Endothelial cell (in vitro differentiated cells): ENCODE data around the gene PCDHB16. TPM values are rescaled to one million over a fixed set of nuclear protein-coding genes. Genes with fewer than 3 reads are reported as not detected.
"Not testable (repeated sequence)": the region's sequence is repeated elsewhere in the genome, so short reads cannot be mapped to it uniquely, and the experiment has no call there.

Source experiments
- DNase-seq: peaks from one replicate; pipeline ENCODE4 v3.0.0; 2021; ENCODE audit warnings: low spot score
- H3K27ac Mint-ChIP-seq: one replicate; pipeline ENCODE4 v1.8.0; 2021; ENCODE audit warnings: mixed read lengths, inconsistent platforms; ENCODE audit not compliant: unreplicated experiment
- H3K27me3 Mint-ChIP-seq: one replicate; pipeline ENCODE4 v1.8.0; 2021; ENCODE audit warnings: mild to moderate bottlenecking, moderate library complexity, mixed read lengths, inconsistent platforms; ENCODE audit not compliant: unreplicated experiment
- H3K36me3 Mint-ChIP-seq: one replicate; pipeline ENCODE4 v1.8.0; 2021; ENCODE audit warnings: mild to moderate bottlenecking, low read depth, mixed read lengths, inconsistent platforms; ENCODE audit not compliant: unreplicated experiment
- H3K4me1 Mint-ChIP-seq: one replicate; pipeline ENCODE4 v1.8.0; 2021; ENCODE audit warnings: mild to moderate bottlenecking, mixed read lengths, inconsistent platforms; ENCODE audit not compliant: unreplicated experiment
- H3K4me3 Mint-ChIP-seq: one replicate; pipeline ENCODE4 v1.8.0; 2021; ENCODE audit warnings: mild to moderate bottlenecking, mixed read lengths, inconsistent platforms; ENCODE audit not compliant: unreplicated experiment
- H3K9me3 Mint-ChIP-seq: one replicate; pipeline ENCODE4 v1.8.0; 2021; ENCODE audit warnings: mixed read lengths, inconsistent platforms; ENCODE audit not compliant: unreplicated experiment
- total RNA-seq: library from RNA; stranded (reverse); fragmentation: NEBNext Ultra II Directional; extraction: Animal tissue kit (Norgen Biotek cat#: 25700); gene quantifications from one replicate; pipeline ENCODE4 v1.2.1, GENCODE V29; 2021; ENCODE audit not compliant: unreplicated experiment
- TF ChIP-seq, protein P1 (sequence below): fragments of 200-600 bp; sonication (generic); IDR thresholded peaks from one replicate; pipeline ENCODE4 v1.5.0; 2021; ENCODE audit warnings: antibody characterized with exemption; ENCODE audit not compliant: unreplicated experiment

PCDHB16 gene
- total RNA-seq, 1 donor from 2014 or later = 10.9 TPM

DNA sequence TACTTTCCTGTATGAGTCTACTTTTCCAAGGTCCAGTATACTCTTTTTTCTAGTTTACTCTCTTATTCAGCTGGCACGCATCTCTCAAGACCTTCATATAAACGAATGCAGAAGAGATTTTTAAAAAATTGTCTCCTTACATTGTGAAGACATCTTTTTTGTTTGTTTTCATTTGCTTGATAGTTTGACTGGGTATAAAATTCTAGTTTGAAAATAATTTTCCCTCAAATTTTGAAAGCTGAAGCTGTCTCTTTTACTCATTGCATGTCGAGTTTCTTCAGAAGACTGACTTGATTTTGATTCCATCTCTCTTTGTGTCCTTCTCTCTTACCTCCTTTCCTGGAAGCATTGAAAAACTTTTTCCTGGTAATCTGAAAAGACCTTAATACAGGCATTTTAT, 14.2 kb downstream of the PCDHB16 start:
- peaks cover 10% of the 10 kb centered on the region for H3K4me1 Mint-ChIP-seq
- no peak for DNase-seq
- peaks cover 11% of the 10 kb centered on the region for H3K9me3 Mint-ChIP-seq
- peaks cover 11% of the 10 kb centered on the region for H3K27me3 Mint-ChIP-seq
- H3K27ac Mint-ChIP-seq = no peak overlapping the region
- H3K4me3 Mint-ChIP-seq = no peak overlapping the region
- TF ChIP-seq, protein P1, sequence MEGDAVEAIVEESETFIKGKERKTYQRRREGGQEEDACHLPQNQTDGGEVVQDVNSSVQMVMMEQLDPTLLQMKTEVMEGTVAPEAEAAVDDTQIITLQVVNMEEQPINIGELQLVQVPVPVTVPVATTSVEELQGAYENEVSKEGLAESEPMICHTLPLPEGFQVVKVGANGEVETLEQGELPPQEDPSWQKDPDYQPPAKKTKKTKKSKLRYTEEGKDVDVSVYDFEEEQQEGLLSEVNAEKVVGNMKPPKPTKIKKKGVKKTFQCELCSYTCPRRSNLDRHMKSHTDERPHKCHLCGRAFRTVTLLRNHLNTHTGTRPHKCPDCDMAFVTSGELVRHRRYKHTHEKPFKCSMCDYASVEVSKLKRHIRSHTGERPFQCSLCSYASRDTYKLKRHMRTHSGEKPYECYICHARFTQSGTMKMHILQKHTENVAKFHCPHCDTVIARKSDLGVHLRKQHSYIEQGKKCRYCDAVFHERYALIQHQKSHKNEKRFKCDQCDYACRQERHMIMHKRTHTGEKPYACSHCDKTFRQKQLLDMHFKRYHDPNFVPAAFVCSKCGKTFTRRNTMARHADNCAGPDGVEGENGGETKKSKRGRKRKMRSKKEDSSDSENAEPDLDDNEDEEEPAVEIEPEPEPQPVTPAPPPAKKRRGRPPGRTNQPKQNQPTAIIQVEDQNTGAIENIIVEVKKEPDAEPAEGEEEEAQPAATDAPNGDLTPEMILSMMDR = no peak
- H3K36me3 Mint-ChIP-seq = peaks cover 47% of the 10 kb centered on the region

DNA sequence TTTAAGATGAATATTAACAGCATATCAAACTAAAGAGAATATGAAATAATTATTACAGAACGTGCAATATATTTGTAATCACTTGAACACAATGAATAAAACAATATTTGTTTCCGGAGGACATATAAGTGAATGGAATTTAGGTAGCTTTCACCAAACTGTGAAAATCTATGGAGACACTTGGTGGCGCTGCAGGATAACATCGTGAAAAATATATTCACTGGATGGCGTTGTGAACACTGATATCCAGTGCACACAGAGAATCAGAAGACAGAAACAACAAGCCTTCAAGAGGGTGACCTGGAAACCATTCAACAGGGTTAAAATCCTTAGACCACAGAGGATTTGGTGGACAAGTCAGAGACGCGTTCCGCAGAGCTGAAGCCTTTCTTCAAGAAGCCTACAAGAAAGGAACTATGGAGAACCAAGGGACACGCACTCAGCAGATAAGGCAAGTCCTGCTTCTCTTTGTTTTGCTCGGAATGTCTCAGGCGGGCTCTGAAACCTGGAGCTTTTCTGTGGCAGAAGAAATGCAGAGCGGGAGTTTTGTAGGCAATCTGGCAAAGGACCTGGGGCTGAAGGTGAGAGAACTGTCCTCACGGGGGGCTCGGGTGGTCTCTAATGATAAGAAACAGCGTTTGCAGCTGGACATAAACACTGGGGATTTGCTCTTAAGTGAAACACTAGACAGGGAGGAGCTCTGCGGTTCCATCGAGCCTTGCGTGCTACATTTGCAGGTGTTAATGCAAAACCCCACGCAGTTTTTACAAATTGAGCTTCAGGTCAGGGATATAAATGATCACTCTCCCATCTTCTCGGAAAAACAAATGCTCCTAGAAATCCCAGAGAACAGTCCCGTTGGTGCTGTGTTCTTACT, 17.4 kb downstream of the PCDHB16 start, which contains the start of gene PCDHB11:
PCDHB11 (plus strand) TSS at position 269 of the 877 bp plus-strand sequence; CDS start at position 417, 148 bp downstream.
- peak within 1 kb of the TSS; percentile 76 for H3K4me3 Mint-ChIP-seq
- peaks cover 11% of the 10 kb centered on the region for H3K9me3 Mint-ChIP-seq
- TF ChIP-seq, protein P1 = peak; percentile 56
- peaks cover 36% of the 10 kb centered on the region for H3K36me3 Mint-ChIP-seq
- H3K4me1 Mint-ChIP-seq = peaks cover 2% of the 10 kb centered on the region
- peak; percentile 33 for DNase-seq
- peaks cover 6% of the 10 kb centered on the region for H3K27me3 Mint-ChIP-seq
- H3K27ac Mint-ChIP-seq = no peak within 1 kb of the TSS

DNA sequence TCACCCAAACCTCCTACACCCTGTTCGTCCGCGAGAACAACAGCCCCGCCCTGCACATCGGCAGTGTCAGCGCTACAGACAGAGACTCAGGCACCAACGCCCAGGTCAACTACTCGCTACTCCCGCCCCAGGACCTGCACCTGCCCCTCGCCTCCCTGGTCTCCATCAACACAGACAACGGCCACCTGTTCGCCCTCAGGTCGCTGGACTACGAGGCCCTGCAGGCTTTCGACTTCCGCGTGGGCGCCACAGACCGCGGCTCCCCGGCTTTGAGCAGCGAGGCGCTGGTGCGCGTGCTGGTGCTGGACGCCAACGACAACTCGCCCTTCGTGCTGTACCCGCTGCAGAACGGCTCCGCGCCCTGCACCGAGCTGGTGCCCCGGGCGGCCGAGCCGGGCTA, 18.9 kb downstream of the PCDHB16 start:
- DNase-seq, H3K27ac Mint-ChIP-seq, H3K27me3 Mint-ChIP-seq, H3K4me1 Mint-ChIP-seq: not testable (repeated sequence)
- Mint-ChIP-seq H3K36me3 (peaks cover 30% of the 10 kb centered on the region), H3K9me3 (peaks cover 11% of the 10 kb centered on the region), H3K4me3 (peak overlapping the region; percentile 76)

DNA sequence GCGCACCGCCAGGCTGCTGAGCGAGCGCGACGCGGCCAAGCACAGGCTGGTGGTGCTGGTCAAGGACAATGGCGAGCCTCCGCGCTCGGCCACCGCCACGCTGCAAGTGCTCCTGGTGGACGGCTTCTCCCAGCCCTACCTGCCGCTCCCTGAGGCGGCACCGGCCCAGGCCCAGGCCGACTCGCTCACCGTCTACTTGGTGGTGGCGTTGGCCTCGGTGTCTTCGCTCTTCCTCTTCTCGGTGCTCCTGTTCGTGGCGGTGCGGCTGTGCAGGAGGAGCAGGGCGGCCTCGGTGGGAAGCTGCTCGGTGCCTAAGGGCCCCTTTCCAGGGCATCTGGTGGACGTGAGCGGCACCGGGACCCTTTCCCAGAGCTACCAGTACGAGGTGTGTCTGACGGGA, 19.5 kb downstream of the PCDHB16 start:
- Mint-ChIP-seq H3K4me3 (peak overlapping the region; percentile 81), H3K36me3 (peaks cover 30% of the 10 kb centered on the region)
- not testable (repeated sequence) for H3K27me3 Mint-ChIP-seq, DNase-seq, H3K27ac Mint-ChIP-seq, H3K4me1 Mint-ChIP-seq, H3K9me3 Mint-ChIP-seq

DNA sequence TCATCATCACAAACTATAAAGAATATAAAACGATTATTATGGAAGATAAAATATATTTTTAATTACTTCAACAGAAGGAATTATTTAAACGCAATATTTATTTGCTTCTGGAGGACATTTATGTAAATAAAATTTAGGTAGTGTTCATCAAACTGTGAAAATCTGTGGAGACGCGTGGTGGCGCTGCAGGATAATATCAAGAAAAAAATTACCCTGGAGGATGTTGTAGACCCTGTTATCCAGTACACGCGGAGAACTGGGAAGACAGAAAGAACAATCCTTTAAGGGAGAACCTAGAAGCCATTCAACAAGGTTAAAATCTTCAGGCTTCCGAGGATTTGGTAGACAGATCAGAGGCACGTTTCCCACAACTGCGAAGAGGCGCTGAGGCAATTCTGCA, 26.3 kb downstream of the PCDHB16 start, which contains the start of gene PCDHB12:
PCDHB12 (plus strand) TSS at position 242 of the 400 bp plus-strand sequence. CDS start 189 bp downstream, outside the sequence.
- H3K36me3 Mint-ChIP-seq = peaks cover 26% of the 10 kb centered on the region
- peaks cover 6% of the 10 kb centered on the region for H3K9me3 Mint-ChIP-seq
- no peaks in the 10 kb centered on the region for H3K27me3 Mint-ChIP-seq
- DNase-seq = peak; percentile 11
- no peak within 1 kb of the TSS for H3K27ac Mint-ChIP-seq
- H3K4me1 Mint-ChIP-seq = no peaks in the 10 kb centered on the region
- H3K4me3 Mint-ChIP-seq = peak within 1 kb of the TSS; percentile 77
- TF ChIP-seq, protein P1 = peak; percentile 38

DNA sequence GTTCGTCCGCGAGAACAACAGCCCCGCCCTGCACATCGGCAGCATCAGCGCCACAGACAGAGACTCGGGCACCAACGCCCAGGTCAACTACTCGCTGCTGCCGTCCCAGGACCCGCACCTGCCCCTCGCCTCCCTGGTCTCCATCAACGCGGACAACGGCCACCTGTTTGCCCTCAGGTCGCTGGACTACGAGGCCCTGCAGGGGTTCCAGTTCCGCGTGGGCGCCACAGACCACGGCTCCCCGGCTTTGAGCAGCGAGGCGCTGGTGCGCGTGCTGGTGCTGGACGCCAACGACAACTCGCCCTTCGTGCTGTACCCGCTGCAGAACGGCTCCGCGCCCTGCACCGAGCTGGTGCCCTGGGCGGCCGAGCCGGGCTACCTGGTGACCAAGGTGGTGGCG, 28.1 kb downstream of the PCDHB16 start:
- H3K4me1 Mint-ChIP-seq, H3K27ac Mint-ChIP-seq, DNase-seq, H3K27me3 Mint-ChIP-seq: not testable (repeated sequence)
- H3K4me3 Mint-ChIP-seq = peak overlapping the region; percentile 51
- H3K9me3 Mint-ChIP-seq = peaks cover 13% of the 10 kb centered on the region
- H3K36me3 Mint-ChIP-seq = peaks cover 38% of the 10 kb centered on the region

DNA sequence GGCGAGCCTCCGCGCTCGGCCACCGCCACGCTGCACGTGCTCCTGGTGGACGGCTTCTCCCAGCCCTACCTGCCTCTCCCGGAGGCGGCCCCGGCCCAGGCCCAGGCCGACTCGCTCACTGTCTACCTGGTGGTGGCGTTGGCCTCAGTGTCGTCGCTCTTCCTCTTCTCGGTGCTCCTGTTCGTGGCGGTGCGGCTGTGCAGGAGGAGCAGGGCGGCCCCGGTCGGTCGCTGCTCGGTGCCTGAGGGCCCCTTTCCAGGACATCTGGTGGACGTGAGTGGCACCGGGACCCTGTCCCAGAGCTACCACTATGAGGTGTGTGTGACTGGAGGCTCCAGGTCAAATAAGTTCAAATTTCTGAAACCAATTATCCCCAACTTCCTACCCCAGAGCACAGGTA, 28.7 kb downstream of the PCDHB16 start:
- H3K27ac Mint-ChIP-seq, DNase-seq, H3K27me3 Mint-ChIP-seq, H3K4me1 Mint-ChIP-seq: not testable (repeated sequence)
- peaks cover 14% of the 10 kb centered on the region for H3K9me3 Mint-ChIP-seq
- H3K4me3 Mint-ChIP-seq = peak overlapping the region; percentile 82
- peaks cover 40% of the 10 kb centered on the region for H3K36me3 Mint-ChIP-seq
